GM12865 (cell line): Measurements from ENCODE around the gene CDH7.

Experiments used
- DNase-seq: peaks from one replicate; pipeline ENCODE4 v3.0.0; 2010; ENCODE audit warnings: low read depth
- H3K4me3 ChIP-seq: 2 replicates; pipeline ENCODE4 v1.5.1; 2011; ENCODE audit warnings: mild to moderate bottlenecking, low read depth, low read length, control low read depth
- CTCF ChIP-seq: IDR thresholded peaks from 2 replicates; pipeline ENCODE4 v1.5.1; 2011; ENCODE audit warnings: low read length, control low read depth, low read depth, inconsistent platforms; ENCODE audit not compliant: insufficient read depth; ENCODE audit errors: missing control alignments

CDH7 gene

GRCh38 chr18:65922103-65922502 lies 171.3 kb downstream of the CDH7 start:
- no peak for DNase-seq
- no peak overlapping the region for H3K4me3 ChIP-seq
- TF ChIP-seq CTCF, result no peak

DNA sequence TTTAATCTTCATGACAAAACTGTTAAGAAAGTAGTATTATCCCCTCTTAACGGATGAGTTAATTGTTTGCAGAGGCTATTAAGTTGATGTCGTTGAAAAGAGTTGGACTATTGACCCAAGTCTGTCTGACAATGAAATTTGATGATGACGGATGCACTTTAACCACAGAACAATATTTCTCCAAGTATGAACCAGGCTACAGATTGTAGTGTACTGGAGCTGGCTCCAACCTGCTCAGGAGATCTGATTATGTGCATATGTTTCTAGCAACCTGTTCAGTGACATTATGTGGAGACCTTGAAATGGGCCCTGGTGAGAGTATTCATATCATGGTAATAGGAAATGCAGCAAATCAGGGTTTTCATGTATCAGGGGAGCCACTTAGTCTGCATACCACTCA lies 174.1 kb downstream of the CDH7 start:
- H3K4me3 ChIP-seq, result no peak overlapping the region
- no peak for DNase-seq
- no peak for TF ChIP-seq CTCF

DNA sequence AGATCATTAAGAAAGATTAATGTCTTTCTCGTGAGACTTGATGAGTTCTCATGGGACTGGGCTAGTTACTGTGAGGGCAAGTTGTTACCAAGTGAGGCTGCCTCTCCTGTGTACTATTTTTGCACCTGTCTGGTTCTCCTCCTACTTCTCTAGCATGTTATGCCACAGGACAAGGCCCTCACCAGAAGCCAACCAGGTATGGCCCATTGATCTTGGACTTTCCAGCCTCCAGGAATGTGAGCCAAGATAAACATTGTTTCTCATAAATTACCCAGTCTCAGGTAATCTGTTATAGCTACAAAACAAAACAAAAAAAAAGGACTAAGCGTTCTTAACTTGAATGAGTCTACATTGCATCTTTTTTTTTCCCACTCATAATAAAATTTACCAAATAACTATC lies 184.1 kb downstream of the CDH7 start:
- no peak for DNase-seq
- TF ChIP-seq CTCF, result no peak
- no peak overlapping the region for H3K4me3 ChIP-seq

GRCh38 chr18:65936678-65937077 lies 185.9 kb downstream of the CDH7 start:
- no peak for DNase-seq
- TF ChIP-seq CTCF, result no peak
- no peak overlapping the region for H3K4me3 ChIP-seq

DNA sequence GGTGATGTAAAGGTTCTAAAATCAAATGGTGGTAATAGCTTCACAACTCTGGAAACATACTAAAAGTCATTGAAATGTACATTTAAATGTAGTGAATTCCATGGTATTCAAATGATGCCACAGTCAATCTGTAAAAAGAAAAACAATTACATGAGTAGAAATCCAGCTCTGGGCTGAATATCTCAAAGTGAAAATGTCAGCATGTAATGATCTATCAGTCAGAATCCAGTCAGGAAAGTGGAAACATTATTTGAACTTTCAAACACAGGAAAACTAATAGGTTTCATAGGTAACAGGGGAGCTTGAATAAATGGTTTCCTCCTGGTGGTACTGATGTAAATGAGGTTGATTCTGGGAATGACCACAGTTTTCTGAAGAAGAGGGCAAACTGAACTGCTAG lies 186.4 kb downstream of the CDH7 start:
- no peak overlapping the region for H3K4me3 ChIP-seq
- no peak for DNase-seq
- no peak for TF ChIP-seq CTCF

DNA sequence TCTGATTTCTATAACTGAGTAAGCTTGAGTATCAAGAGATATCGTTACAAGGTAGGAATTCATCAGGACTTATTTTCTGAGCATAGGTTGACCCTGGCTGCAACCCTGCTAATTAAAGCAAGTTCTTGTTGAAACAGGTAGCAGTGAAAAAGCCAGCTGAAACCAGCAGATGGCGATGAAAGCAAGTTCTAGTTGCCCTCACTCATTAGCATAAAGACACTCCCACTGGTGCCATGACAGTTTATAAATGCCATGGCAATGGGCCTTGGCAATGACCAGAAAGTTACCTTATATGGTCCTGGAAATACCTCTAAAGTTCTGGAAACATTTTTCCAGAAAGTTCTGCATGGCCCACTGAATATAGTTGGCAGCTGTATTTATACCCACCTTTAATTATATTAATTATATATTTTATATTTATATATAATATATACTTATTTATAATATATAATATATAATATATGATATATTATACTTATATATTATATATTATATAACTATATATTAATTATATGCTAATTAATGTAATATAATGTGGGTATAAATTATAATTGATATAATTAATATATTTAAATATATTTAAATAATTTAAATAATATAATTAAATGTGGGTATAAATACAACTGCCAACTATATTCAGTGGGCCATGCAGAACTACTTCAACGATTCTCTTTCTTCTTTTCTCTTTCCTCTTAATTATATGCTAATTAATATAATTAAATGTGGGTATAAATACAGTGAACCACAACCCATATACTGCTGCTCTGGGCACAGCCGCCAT lies 188.0 kb downstream of the CDH7 start:
- DNase-seq, result peak; percentile 36
- peak; percentile 20 for TF ChIP-seq CTCF
- H3K4me3 ChIP-seq, result no peak overlapping the region
